Osteocyte (in vitro differentiated cells): ENCODE data around the gene SNTB2. TPM values are rescaled to one million over a fixed set of nuclear protein-coding genes. Genes with fewer than 3 reads are reported as not detected.

Source experiments
- DNase-seq: peaks from one replicate; pipeline ENCODE4 v3.0.0; 2021; ENCODE audit warnings: mixed read lengths; ENCODE audit not compliant: unreplicated experiment; ENCODE audit errors: extremely low spot score
- H3K27ac Mint-ChIP-seq: one replicate; pipeline ENCODE4 v1.8.0; 2021; ENCODE audit warnings: mild to moderate bottlenecking, mixed read lengths; ENCODE audit not compliant: unreplicated experiment
- H3K27me3 Mint-ChIP-seq: one replicate; pipeline ENCODE4 v1.8.0; 2021; ENCODE audit warnings: mixed read lengths; ENCODE audit not compliant: unreplicated experiment
- H3K36me3 Mint-ChIP-seq: one replicate; pipeline ENCODE4 v1.8.0; 2021; ENCODE audit warnings: mixed read lengths; ENCODE audit not compliant: unreplicated experiment
- H3K4me1 Mint-ChIP-seq: one replicate; pipeline ENCODE4 v1.8.0; 2021; ENCODE audit warnings: mixed read lengths; ENCODE audit not compliant: unreplicated experiment
- H3K4me3 Mint-ChIP-seq: one replicate; pipeline ENCODE4 v1.8.0; 2021; ENCODE audit warnings: mild to moderate bottlenecking, moderate library complexity, mixed read lengths; ENCODE audit not compliant: unreplicated experiment
- H3K9me3 Mint-ChIP-seq: one replicate; pipeline ENCODE4 v1.8.0; 2021; ENCODE audit warnings: mixed read lengths; ENCODE audit not compliant: unreplicated experiment
- total RNA-seq: library from RNA; stranded (reverse); gene quantifications from 2 replicates; pipeline ENCODE4 v1.2.1, GENCODE V29; 2021
- TF ChIP-seq, protein P1 (sequence below): fragments of 200-600 bp; sonication (generic); IDR thresholded peaks from 2 replicates; pipeline ENCODE4 v1.5.0; 2021; ENCODE audit warnings: antibody characterized with exemption, mild to moderate bottlenecking, moderate library complexity

SNTB2 gene
- total RNA-seq, 1 donor from 2014 or later: 39.6 TPM

DNA sequence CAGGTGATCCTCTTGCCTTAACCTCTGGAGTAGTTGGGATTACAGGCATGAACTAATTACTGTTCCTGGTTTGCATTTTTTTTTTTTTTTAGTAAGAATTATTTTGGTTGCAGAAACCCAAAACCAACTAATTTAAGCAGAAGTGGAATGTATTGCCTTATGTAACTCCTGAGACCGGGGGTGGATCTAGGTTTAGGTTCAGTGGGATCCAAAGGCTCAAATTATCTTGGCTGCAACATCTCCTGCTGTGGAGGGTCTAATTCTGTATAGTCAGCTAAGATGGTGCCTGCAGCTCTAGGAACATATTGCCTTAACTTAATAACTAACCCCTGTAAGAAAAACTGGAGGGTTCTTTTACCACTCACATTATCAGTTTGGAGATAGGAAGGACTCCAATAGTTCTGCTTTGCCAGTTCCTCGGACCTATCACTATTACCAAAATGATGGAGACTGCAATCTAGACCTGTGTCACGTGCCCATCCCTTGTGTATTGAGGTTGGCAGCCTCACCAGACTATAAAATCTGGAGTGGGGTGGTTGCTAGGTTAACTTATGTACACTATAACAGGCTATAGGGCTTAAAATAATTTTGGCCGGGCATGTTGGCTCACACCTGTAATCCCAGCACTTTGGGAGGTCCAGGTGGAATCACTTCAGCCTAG, 8.5 kb downstream of the SNTB2 start:
- Mint-ChIP-seq H3K27ac (no peak overlapping the region), H3K9me3 (no peaks in the 10 kb centered on the region), H3K27me3 (no peaks in the 10 kb centered on the region), H3K4me3 (no peak overlapping the region), H3K36me3 (peaks cover 4% of the 10 kb centered on the region), H3K4me1 (peaks cover 67% of the 10 kb centered on the region)
- no peak for DNase-seq
- TF ChIP-seq, protein P1, sequence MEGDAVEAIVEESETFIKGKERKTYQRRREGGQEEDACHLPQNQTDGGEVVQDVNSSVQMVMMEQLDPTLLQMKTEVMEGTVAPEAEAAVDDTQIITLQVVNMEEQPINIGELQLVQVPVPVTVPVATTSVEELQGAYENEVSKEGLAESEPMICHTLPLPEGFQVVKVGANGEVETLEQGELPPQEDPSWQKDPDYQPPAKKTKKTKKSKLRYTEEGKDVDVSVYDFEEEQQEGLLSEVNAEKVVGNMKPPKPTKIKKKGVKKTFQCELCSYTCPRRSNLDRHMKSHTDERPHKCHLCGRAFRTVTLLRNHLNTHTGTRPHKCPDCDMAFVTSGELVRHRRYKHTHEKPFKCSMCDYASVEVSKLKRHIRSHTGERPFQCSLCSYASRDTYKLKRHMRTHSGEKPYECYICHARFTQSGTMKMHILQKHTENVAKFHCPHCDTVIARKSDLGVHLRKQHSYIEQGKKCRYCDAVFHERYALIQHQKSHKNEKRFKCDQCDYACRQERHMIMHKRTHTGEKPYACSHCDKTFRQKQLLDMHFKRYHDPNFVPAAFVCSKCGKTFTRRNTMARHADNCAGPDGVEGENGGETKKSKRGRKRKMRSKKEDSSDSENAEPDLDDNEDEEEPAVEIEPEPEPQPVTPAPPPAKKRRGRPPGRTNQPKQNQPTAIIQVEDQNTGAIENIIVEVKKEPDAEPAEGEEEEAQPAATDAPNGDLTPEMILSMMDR: no peak

- Mint-ChIP-seq H3K9me3 (no peaks in the 10 kb centered on the region), H3K36me3 (no peaks in the 10 kb centered on the region), H3K4me1 (peaks cover 69% of the 10 kb centered on the region), H3K27me3 (no peaks in the 10 kb centered on the region), H3K27ac (no peak overlapping the region), H3K4me3 (no peak overlapping the region)
- no peak for DNase-seq
- TF ChIP-seq, protein P1: no peak
Measured at GRCh38 chr16:69197573-69197972, 10.6 kb downstream of the SNTB2 start.

DNA sequence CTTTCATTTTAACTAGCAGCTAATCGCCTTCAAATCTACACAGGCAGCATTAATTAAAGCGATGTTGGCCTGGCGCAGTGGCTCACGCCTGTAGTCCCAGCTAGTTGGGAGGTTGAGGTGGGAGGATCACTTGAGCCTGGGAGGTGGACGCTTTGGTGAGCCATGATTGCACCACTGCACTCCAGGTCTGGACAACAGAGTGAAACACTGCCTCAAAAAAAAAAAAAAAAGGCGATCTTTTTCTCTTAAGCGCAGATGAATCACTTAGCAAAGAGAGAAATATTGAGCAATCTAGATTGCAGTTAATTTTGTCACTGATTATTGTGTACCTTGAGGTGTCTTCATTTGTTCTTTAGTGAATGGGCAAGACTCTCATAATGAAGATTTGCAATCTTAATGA, 12.4 kb downstream of the SNTB2 start:
- H3K27me3 Mint-ChIP-seq: no peaks in the 10 kb centered on the region
- TF ChIP-seq, protein P1: no peak
- no peaks in the 10 kb centered on the region for H3K9me3 Mint-ChIP-seq
- H3K4me1 Mint-ChIP-seq: peaks cover 64% of the 10 kb centered on the region
- no peak overlapping the region for H3K4me3 Mint-ChIP-seq
- no peaks in the 10 kb centered on the region for H3K36me3 Mint-ChIP-seq
- H3K27ac Mint-ChIP-seq: no peak overlapping the region
- DNase-seq: no peak

DNA sequence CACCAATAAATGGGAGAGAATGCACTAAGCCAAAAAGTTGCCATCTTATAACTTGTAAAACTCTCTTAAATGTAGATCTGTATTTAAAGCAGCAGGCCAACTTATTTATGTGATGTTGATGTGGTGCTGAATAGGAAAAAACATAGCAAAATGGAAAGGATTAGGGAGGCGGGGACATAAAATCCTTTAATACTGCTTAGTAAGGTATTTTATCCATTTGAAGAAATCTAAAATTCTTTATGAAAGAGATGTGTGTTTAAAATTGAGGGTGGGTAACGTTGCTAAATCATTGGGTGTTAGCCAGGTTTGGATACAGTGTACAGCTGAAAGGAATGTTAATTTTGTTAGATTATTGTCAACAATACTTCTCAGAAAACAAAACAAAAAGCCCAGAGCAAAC, 14.3 kb downstream of the SNTB2 start:
- no peaks in the 10 kb centered on the region for H3K9me3 Mint-ChIP-seq
- TF ChIP-seq, protein P1: no peak
- no peaks in the 10 kb centered on the region for H3K36me3 Mint-ChIP-seq
- H3K27ac Mint-ChIP-seq: peak overlapping the region; percentile 42
- H3K27me3 Mint-ChIP-seq: no peaks in the 10 kb centered on the region
- no peak overlapping the region for H3K4me3 Mint-ChIP-seq
- peaks cover 67% of the 10 kb centered on the region for H3K4me1 Mint-ChIP-seq
- no peak for DNase-seq

- no peak for DNase-seq
- Mint-ChIP-seq H3K9me3 (no peaks in the 10 kb centered on the region), H3K27ac (peak overlapping the region; percentile 56), H3K4me1 (peaks cover 64% of the 10 kb centered on the region), H3K36me3 (no peaks in the 10 kb centered on the region), H3K4me3 (no peak overlapping the region), H3K27me3 (no peaks in the 10 kb centered on the region)
- TF ChIP-seq, protein P1: no peak
Measured at GRCh38 chr16:69201787-69202186, 14.8 kb downstream of the SNTB2 start.
